GM12892 (cell line): ENCODE results near the gene VWA7.

Experiments
- POLR2A ChIP-seq: IDR thresholded peaks from 2 replicates; pipeline ENCODE4 v1.6.1; 2011; ENCODE audit warnings: low read depth, low read length, control low read depth
- POLR2AphosphoS5 ChIP-seq: IDR thresholded peaks from 2 replicates; pipeline ENCODE4 v1.6.1; 2011; ENCODE audit warnings: low read depth, low read length, control low read depth
- TAF1 ChIP-seq: IDR thresholded peaks from 2 replicates; pipeline ENCODE4 v1.6.1; 2011; ENCODE audit warnings: low read depth, mild to moderate bottlenecking, control low read depth, low read length, borderline replicate concordance

DNA sequence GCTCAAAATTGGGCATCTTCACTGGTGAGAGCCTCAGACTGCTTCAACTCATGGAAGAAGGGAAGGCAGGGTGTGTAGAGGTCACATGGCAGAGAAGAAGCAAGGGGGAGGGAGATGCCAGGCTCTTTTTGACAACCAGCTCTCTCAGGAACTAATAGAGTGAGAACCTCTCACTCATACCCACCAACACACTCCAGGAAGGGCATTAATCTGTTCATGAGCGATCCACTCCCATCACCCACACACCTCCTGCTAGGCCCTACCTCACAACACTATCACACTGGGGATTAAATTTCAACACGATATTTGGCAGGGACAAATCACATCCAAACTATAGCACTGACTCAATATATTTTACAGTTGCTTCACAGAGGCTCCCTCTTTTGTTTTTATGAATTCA lies 35.3 kb downstream of the VWA7 start:
- TF ChIP-seq POLR2AphosphoS5, result no peak
- TF ChIP-seq POLR2A, result no peak
- no peak for TF ChIP-seq TAF1
